ENCODE measurements around the gene BPIFB1.

- TF ChIP-seq SMAD3 (CRISPR knock-in tag; IDR thresholded peaks at IDR 0.05; ENCODE audit: borderline replicate concordance) (no peak), GRHL2 (CRISPR knock-in tag; IDR thresholded peaks at IDR 0.05; ENCODE audit: insufficient replicate concordance, severe bottlenecking) (no peak), RELA (CRISPR knock-in tag; IDR thresholded peaks at IDR 0.05; ENCODE audit: borderline replicate concordance) (no peak)
Observed at GRCh38 chr20:33290852-33291251, 7.8 kb downstream of the BPIFB1 start.
